Measurements from ENCODE around the gene SCAMP2. TPM values are rescaled to one million over a fixed set of nuclear protein-coding genes. Genes with fewer than 3 reads are reported as not detected.

Gene SCAMP2
- polyA plus RNA-seq, 1 donor from 2014 or later: 157 TPM

DNA sequence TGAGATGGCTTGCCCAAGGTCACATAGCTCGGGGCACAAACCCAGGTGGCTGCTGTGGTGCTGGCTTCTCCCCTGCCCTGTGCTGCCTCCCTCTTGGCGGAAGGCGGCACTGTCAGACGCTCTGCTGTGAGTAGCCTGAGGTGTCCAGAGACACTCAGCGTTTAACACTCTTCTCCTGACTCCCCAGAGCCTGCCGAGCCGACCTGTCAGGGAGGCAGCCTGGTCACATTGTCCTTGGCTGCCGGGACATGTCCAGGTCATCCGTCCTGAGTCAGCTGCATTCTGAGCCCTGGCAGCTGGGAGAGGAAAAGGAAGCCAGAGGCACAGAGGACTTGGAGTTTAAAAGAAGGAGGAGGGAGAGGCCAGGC is 55.8 kb downstream of the SCAMP2 start:
- no peaks in the 10 kb centered on the region for H3K36me3 Mint-ChIP-seq
- H3K27me3 Mint-ChIP-seq: peaks cover 2% of the 10 kb centered on the region
- H3K27ac Mint-ChIP-seq: no peak overlapping the region
- no peaks in the 10 kb centered on the region for H3K9me3 Mint-ChIP-seq
- H3K4me3 Mint-ChIP-seq: no peak overlapping the region
- H3K4me1 Mint-ChIP-seq: peaks cover 16 to 30% (median 17%) of the 10 kb centered on the region in 3 donors

GRCh38 chr15:74816624-74817369 is 56.4 kb downstream of the SCAMP2 start:
- Mint-ChIP-seq H3K4me3 (no peak overlapping the region), H3K9me3 (no peaks in the 10 kb centered on the region), H3K4me1 (peaks cover 16 to 30% (median 17%) of the 10 kb centered on the region in 3 donors), H3K27me3 (peaks cover 2% of the 10 kb centered on the region), H3K36me3 (no peaks in the 10 kb centered on the region), H3K27ac (no peak overlapping the region)

DNA sequence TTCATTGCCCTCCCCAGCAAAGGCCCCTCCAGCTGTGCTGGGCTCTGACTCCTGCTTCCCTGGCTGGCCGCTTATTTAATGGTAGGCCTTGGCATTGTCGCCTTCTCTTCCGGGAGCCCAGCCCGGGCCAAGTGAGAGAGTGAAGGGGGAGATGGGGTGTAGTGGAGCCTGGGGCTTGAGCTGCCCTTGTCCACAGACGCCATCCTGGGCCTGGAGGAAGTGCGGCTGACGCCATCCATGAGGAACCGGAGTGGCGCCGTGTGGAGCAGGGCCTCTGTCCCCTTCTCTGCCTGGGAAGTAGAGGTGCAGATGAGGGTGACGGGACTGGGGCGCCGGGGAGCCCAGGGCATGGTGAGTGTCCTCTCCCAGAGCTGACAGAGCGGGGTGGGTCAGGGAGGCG is 57.2 kb downstream of the SCAMP2 start:
- Mint-ChIP-seq H3K36me3 (no peaks in the 10 kb centered on the region), H3K27me3 (no peaks in the 10 kb centered on the region), H3K4me1 (peaks cover 8 to 23% (median 11%) of the 10 kb centered on the region in 3 donors), H3K27ac (no peak overlapping the region), H3K4me3 (no peak overlapping the region), H3K9me3 (no peaks in the 10 kb centered on the region)

GRCh38 chr15:74815121-74815934 is 57.8 kb downstream of the SCAMP2 start:
- H3K4me3 Mint-ChIP-seq: no peak overlapping the region
- no peaks in the 10 kb centered on the region for H3K27me3 Mint-ChIP-seq
- H3K4me1 Mint-ChIP-seq: peaks cover 8 to 21% (median 11%) of the 10 kb centered on the region in 3 donors
- no peak overlapping the region for H3K27ac Mint-ChIP-seq
- H3K36me3 Mint-ChIP-seq: no peaks in the 10 kb centered on the region
- H3K9me3 Mint-ChIP-seq: no peaks in the 10 kb centered on the region

DNA sequence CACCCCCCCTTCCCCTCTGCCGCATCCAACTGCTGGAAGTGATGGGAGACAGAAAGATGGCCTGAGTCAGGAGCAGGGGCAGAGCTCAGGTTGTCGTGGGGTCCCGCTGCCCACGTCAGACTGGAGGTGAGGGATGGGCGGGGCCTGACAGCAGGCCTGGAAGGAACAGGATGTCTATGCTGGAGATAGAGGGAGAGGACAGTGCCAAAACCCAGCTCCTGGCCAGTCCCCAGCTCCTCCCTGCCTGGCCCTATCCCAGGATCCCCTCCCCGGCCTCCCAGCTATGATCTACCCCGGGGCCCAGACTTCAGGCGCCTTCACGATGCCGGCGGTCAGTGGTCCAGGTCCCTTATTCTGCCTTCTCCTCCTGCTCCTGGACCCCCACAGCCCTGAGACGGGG is 60.6 kb downstream of the SCAMP2 start, which contains the start of gene LMAN1L:
Gene LMAN1L, plus strand, starts transcription at position 303 of the 400 bp plus-strand sequence. Its CDS starts 20 bp downstream, at position 323.
- no peak within 1 kb of the TSS for H3K4me3 Mint-ChIP-seq
- H3K36me3 Mint-ChIP-seq: no peaks in the 10 kb centered on the region
- no peaks in the 10 kb centered on the region for H3K27me3 Mint-ChIP-seq
- H3K27ac Mint-ChIP-seq: no peak within 1 kb of the TSS
- peaks cover 14 to 29% (median 18%) of the 10 kb centered on the region in 3 donors for H3K4me1 Mint-ChIP-seq
- no peaks in the 10 kb centered on the region for H3K9me3 Mint-ChIP-seq

DNA sequence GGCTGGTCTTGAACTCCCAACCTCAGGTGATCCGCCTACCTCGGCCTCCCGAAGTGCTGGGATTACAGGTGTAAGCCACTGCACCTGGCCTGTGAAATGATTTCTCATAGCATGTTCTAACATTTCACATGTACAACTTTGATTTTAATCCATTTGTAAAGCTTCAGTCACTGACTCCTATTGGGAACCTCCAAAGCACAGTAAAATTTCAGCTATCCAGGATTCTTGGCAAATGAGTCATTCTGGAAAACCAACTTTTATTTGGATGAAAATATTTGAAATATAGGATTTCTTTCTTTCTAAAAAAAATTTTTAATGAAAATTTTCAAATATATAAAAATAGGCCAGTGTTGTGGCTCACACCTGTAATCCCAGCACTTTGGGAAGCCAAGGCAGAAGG is 63.2 kb downstream of the SCAMP2 start:
- no peak overlapping the region for H3K27ac Mint-ChIP-seq
- no peaks in the 10 kb centered on the region for H3K9me3 Mint-ChIP-seq
- H3K4me3 Mint-ChIP-seq: no peak overlapping the region
- H3K27me3 Mint-ChIP-seq: no peaks in the 10 kb centered on the region
- H3K4me1 Mint-ChIP-seq: peaks cover 15 to 28% (median 18%) of the 10 kb centered on the region in 3 donors
- no peaks in the 10 kb centered on the region for H3K36me3 Mint-ChIP-seq

- Mint-ChIP-seq H3K4me3 (peak overlapping the region in 1 of 4 donors; percentile 40), H3K4me1 (peaks cover 18 to 30% (median 19%) of the 10 kb centered on the region in 3 donors)
Observed at GRCh38 chr15:74809242-74809641, 63.9 kb downstream of the SCAMP2 start.

GRCh38 chr15:74808840-74809229 is 64.3 kb downstream of the SCAMP2 start:
- H3K4me1 Mint-ChIP-seq: peaks cover 18 to 32% (median 19%) of the 10 kb centered on the region in 3 donors
- peak overlapping the region in 1 of 4 donors; percentile 40 for H3K4me3 Mint-ChIP-seq

More at GRCh38 chr15:74809242-74809641, 63.9 kb downstream of the SCAMP2 start:
- Mint-ChIP-seq H3K9me3 (no peaks in the 10 kb centered on the region), H3K27ac (peak overlapping the region in 1 of 3 donors; percentile 76), H3K36me3 (no peaks in the 10 kb centered on the region), H3K27me3 (no peaks in the 10 kb centered on the region)

DNA sequence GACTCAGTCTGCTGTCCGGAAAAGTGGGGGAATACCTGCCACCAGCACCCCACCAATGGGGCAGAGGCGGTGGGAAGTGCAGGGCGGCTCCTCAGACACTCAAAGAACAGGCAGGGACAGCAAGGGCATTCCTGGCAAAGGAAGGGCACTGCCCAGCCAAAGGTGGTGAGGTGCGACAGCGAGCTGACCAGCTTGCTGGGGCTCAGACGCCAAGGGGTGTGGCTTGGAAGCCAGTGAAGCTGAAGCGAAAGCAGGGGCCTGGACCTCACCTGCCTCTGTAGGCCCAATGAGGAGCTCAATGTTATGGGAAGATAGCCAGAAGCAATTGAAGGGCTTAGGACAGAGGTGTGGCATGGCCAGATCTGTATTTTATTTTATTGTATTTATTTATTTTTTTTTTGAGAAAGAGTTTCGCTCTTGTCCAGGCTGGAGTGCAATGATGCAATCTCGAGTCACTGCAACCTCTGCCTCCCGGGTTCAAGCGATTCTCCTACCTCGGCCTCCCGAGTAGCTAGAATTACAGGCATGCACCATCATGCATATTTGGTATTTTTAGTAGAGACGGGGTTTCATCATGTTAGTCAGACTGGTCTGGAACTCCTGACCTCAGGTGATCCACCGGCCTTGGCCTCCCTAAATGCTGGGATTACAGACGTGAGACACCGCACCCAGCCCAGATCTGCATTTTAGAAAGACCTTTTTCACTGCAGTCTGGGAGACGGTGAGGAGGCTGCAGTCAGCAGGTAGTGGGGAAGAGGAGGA is 64.9 kb downstream of the SCAMP2 start:
- peak overlapping the region in 1 of 4 donors; percentile 65 for H3K4me3 Mint-ChIP-seq
- no peaks in the 10 kb centered on the region for H3K27me3 Mint-ChIP-seq
- no peaks in the 10 kb centered on the region for H3K36me3 Mint-ChIP-seq
- H3K9me3 Mint-ChIP-seq: no peaks in the 10 kb centered on the region
- peaks cover 18 to 29% (median 19%) of the 10 kb centered on the region in 3 donors for H3K4me1 Mint-ChIP-seq
- H3K27ac Mint-ChIP-seq: peak overlapping the region in 2 of 3 donors; percentile 76 to 86

More at GRCh38 chr15:74808840-74809229, 64.3 kb downstream of the SCAMP2 start:
- Mint-ChIP-seq H3K27ac (peak overlapping the region in 1 of 3 donors; percentile 76), H3K9me3 (no peaks in the 10 kb centered on the region), H3K36me3 (no peaks in the 10 kb centered on the region), H3K27me3 (no peaks in the 10 kb centered on the region)

DNA sequence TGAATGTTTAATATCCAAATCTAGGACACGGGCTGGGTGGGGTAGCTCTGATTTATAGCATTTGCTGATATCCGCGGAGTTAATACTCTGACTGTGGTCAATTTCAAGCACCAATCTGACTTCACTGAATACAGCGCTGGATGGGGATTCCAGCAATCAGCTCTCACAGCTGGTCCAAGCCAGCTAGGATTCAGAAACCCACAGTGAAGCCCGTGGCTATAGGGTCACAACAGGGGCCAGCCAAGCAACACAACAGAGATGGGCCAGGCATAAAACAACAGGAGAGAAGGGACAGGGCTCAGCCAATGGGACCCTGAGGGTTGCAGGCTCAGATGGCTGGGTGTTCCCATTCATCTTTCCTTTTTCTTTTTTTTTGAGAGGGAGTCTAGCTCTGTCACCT is 65.9 kb downstream of the SCAMP2 start:
- H3K4me3 Mint-ChIP-seq: no peak overlapping the region
- H3K9me3 Mint-ChIP-seq: no peaks in the 10 kb centered on the region
- H3K36me3 Mint-ChIP-seq: no peaks in the 10 kb centered on the region
- H3K4me1 Mint-ChIP-seq: peaks cover 18 to 29% (median 19%) of the 10 kb centered on the region in 3 donors
- no peaks in the 10 kb centered on the region for H3K27me3 Mint-ChIP-seq
- peak overlapping the region; percentile 56 to 81 (median 77) for H3K27ac Mint-ChIP-seq

DNA sequence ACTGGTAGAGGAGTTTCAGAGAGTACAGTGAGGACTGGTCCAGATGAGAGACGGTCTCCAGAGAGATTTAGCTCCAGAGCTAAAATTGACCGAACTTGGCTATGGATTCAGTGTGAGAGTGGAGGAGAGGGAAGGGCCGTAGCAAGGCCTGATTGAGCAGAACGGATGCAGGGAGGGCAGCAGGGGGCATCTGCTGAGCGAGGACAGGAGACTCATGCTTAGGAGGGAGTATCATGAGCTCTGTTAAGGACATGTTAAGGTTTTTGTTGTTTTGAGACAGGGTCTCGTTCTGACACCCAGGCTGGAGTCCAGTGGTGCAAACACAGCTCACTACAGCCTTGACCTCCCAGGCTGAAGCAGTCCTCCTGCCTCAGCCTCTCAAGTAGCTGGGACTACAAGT is 68.2 kb downstream of the SCAMP2 start:
- no peak overlapping the region for H3K4me3 Mint-ChIP-seq
- H3K4me1 Mint-ChIP-seq: peaks cover 22 to 31% (median 23%) of the 10 kb centered on the region in 3 donors
- no peaks in the 10 kb centered on the region for H3K36me3 Mint-ChIP-seq
- no peaks in the 10 kb centered on the region for H3K27me3 Mint-ChIP-seq
- no peaks in the 10 kb centered on the region for H3K9me3 Mint-ChIP-seq
- H3K27ac Mint-ChIP-seq: peak overlapping the region in 1 of 3 donors; percentile 11

DNA sequence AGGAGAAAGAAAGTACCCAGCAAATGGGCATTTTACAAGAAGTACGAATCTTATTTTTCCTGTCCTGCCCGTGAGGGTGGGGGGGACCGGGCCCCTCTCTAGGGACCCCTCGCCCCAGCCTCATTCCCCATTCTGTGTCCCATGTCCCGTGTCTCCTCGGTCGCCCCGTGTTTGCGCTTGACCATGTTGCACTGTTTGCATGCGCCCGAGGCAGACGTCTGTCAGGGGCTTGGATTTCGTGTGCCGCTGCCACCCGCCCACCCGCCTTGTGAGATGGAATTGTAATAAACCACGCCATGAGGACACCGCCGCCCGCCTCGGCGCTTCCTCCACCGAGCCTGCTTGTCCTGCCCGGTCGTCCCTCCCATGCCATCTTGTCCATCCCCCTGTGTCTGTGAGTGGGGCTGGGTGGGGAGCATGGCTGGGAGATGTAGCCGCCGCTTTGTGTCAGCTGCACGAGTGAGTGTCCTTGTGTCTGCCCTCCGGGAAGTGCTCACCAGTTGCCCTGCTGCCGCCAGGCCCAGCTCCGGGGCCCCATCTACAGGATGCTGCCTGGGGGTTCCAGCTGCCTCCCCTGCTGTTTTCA is 70.2 kb downstream of the SCAMP2 start:
- no peaks in the 10 kb centered on the region for H3K9me3 Mint-ChIP-seq
- peaks cover 26 to 35% (median 27%) of the 10 kb centered on the region in 3 donors for H3K4me1 Mint-ChIP-seq
- no peak overlapping the region for H3K4me3 Mint-ChIP-seq
- H3K36me3 Mint-ChIP-seq: no peaks in the 10 kb centered on the region
- H3K27ac Mint-ChIP-seq: no peak overlapping the region
- no peaks in the 10 kb centered on the region for H3K27me3 Mint-ChIP-seq

DNA sequence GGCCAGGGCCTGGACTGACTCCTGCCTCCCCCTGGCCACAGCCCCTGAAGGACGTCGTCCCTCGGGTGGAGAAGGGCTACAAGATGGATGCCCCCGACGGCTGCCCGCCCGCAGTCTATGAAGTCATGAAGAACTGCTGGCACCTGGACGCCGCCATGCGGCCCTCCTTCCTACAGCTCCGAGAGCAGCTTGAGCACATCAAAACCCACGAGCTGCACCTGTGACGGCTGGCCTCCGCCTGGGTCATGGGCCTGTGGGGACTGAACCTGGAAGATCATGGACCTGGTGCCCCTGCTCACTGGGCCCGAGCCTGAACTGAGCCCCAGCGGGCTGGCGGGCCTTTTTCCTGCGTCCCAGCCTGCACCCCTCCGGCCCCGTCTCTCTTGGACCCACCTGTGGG is 70.9 kb downstream of the SCAMP2 start:
- Mint-ChIP-seq H3K27me3 (no peaks in the 10 kb centered on the region), H3K9me3 (no peaks in the 10 kb centered on the region), H3K27ac (peak overlapping the region in 1 of 3 donors; percentile 63), H3K4me1 (peaks cover 26 to 38% (median 31%) of the 10 kb centered on the region in 3 donors), H3K4me3 (no peak overlapping the region), H3K36me3 (no peaks in the 10 kb centered on the region)

- H3K9me3 Mint-ChIP-seq: no peaks in the 10 kb centered on the region
- H3K4me1 Mint-ChIP-seq: peaks cover 28 to 35% (median 33%) of the 10 kb centered on the region in 3 donors
- H3K27ac Mint-ChIP-seq: peak overlapping the region in 2 of 3 donors; percentile 5 to 96
- peak overlapping the region in 2 of 4 donors; percentile 51 to 83 for H3K4me3 Mint-ChIP-seq
- H3K36me3 Mint-ChIP-seq: no peaks in the 10 kb centered on the region
- H3K27me3 Mint-ChIP-seq: no peaks in the 10 kb centered on the region
Observed at GRCh38 chr15:74801311-74801997, 71.7 kb downstream of the SCAMP2 start.

Measured in IgD-negative memory B cell (primary cell).